GM11168 (cell line): ENCODE results near the gene FERMT1.
"Not testable (repeated sequence)": the region's sequence is repeated elsewhere in the genome, so short reads cannot be mapped to it uniquely, and the experiment has no call there.

Source experiments
- in situ Hi-C: fragments of 300-500 bp; cut with MboI; formaldehyde crosslinking; loops from one replicate; pipeline ENCODE4 v1.12.0; 2022; ENCODE audit warnings: low sequenced_read_pairs; ENCODE audit not compliant: unreplicated experiment

The FERMT1 gene

GRCh38 chr20:6074784-6075183 is 48.0 kb downstream of the FERMT1 start:
- in situ Hi-C loops = no loop called here

- in situ Hi-C loops = no loop called here
These were observed 48.7 kb downstream of the FERMT1 start for GRCh38 chr20:6074145-6074561.

DNA sequence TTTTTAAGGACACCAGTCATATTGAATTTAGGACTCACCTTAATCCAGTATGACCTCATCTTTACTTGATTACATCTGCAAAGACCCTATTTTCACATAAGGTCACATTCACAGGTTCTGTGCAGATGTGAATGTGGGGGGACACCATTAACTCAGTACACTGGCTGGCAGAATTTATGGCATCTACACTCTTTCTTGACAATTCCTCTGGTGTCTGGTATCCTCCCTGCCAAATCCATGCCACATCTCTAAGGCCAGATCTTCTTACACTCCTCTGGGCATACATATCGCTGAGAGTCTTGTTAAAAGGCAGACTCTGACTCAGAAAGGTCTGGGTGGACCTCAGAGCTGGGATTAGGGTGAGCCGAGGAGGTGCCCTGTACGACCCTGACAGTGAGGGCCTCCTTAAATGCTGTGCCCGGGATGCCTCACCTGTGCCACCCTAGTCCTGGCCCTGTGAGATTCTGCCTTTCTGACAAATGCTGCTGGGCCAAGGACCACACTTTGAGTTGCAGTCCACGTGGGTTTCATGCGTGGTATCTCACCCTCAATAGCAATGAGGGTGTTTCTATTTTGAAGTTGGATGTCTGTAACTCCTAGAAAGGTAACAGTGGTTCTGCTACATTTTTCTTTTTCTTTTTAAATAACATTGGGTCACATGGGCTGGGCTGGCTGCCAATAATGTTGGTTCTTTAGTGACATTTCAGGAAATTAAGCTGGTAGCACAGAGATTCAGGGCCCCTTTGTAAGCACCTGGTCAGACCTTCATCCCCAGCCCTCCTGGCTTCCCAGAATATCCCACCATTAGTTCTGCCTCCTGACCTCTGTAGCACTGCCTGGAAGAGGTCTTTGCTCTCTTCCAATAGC is 51.8 kb downstream of the FERMT1 start:
- in situ Hi-C loops = no loop called here

DNA sequence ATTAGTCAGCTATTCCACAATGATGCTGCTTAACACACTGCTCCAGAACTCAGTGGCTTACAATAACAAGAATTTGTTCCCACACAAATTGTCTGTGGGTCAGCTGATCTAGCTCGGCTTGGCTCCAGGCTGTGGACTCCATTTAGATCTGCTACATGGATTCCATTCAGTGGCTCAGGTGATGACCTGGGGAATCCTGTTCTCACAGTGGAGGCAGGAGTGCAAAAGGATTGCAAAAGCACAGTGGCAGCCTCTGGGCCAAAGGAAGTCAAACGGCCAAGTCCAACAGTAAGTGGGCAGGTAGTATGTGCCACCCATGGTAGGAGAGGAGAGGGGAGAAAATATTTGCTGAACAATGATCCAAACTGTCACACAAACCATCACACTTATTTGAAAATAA is 53.2 kb downstream of the FERMT1 start:
- in situ Hi-C loops = no loop called here

DNA sequence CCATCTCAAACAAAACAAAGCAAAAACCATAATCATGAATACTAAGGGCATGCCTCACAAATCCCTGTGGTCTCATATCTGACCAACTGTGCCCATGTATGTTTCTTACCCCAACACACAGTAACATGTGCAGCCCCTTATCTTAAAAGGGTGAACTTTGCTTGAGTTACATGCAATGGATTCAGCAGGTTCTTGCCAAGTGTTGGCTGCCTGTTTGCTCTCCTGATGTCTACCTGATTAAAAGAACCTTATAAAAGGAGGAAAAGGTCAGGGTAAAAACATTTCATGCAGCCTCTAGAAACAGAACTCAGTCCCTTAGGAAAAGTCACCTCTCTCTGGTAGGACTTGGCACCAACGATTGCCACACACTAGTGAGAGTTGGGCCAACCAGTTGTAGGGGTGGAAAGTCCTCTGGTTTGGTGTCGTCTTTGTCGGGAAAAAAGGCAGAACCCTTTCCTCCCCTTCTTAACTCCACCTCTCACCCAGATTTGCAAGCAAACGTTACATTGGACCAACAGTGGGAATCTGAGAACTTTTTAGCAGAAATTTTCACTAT is 55.0 kb downstream of the FERMT1 start:
- in situ Hi-C loops = no loop called here

GRCh38 chr20:6066582-6066981 is 56.2 kb downstream of the FERMT1 start:
- in situ Hi-C loops = no loop called here

GRCh38 chr20:6061544-6061943 is 61.3 kb downstream of the FERMT1 start:
- in situ Hi-C loops = no loop called here

DNA sequence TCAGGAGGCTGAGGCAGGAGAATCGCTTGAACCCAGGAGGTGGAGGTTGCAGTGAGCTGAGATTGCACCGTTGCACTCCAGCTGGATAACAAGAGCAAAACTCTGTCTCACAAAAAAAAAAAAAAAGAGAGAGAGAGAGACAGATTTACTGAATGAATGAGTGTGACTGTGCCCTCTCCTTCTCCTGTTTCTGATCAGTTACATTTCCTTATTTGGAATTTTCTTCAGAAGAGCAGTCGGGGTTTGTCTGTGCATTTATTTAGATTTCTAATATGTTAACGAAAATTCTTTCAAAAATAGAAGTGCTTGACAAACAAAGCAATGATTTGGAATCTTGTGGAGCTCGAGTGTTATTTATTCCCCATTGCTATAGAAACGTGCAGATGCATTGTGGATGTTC is 62.6 kb downstream of the FERMT1 start:
- in situ Hi-C loops = no loop called here

- in situ Hi-C loops = no loop called here
These were observed 64.0 kb downstream of the FERMT1 start for GRCh38 chr20:6058684-6059295.

DNA sequence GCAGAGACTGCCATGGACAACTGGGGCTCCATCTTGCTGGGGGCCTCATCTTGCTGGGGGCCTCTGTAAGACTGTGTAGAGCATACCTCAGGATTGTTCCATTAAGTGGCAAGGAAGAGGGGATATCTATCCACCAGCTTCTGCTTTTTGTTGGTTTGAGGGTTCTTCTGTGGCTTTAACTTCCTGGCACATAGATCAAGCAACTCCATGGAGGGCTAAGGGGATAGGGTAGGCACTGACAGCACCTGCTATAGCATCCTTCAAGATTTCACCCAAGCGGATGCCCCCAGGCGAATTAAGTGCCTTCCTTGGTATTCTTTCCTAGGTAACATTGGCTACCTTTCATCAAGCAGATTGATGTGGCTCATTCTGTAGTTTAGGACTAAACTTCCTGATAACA is 65.1 kb downstream of the FERMT1 start:
- in situ Hi-C loops = no loop called here

DNA sequence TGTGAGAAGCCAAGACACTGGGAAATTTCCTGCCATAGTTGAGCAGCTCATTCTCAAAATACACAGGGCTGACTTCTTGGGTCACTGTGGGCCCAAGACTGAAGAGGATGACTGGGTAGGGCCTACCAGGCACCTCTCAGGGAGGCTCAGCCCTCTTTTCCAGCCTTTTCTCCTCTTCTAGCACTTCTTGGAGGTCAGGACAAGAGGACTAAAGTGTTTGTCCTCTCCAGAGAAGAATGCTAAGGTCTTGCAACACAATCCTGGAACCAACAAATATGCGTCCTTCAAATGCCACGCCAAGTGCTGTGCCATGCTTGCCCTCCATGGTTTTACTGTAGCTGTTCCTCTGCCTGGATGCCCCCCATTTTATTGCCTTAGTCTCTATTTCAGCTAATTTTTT is 65.7 kb downstream of the FERMT1 start:
- in situ Hi-C loops = no loop called here

DNA sequence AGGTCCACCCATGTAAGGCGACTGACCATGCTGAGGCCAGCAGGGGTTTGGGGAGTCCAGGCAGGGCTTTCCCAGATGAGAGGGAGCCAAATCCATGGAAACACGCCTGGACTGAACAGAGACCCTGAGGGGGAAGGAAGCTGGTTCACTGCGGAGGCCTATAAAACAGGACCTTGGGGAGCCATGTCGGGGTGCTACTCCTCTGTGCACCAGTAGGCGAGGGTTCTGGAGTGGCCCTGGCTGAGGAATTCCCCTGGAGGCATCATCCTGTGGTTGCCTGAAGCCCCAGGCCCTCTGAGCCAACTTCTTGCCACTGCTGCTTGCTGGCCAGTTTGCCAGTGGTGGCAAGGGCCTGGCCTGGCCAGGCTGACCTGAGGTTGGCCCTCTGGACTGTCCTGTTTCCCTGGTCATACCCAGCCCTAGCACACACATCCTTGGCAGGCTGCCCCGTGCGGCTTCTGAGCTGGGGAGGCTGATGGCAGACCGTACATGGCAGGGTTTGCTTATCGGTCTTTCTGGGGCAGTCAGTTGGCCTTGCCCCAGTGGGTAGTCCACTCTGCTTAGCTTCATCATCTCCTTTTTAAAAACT is 66.8 kb downstream of the FERMT1 start:
- in situ Hi-C loops = no loop called here

DNA sequence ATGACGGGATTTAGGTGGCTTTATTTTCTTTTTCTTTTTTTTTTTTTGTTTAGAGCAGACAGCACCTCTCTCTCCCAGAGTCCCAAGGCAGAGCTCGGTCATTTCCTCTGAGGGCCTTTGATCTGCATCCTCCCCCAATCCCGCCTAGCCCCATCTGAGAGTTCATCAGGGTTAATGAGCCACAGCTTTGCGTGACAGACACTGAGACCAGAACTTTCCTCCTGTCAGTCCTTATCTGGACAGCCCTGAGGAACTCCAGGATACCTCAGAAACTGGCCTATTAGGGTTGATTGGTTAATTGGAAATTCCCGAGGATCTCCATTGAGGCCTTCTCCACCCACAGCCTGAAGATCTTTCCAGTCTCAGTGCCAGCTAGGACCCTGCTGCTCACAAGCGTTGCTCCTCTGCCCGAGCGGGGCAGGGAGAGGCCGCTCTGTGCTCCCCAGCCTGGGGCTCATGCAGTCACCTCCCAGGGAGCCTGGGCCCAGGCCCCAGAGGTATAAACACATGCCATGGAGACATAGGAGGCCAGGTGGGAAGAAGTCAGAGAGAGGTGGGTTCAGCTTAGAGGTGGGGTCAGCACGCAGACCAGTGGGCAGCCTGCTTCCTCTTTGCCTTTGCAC is 67.6 kb downstream of the FERMT1 start:
- in situ Hi-C loops = no loop called here

DNA sequence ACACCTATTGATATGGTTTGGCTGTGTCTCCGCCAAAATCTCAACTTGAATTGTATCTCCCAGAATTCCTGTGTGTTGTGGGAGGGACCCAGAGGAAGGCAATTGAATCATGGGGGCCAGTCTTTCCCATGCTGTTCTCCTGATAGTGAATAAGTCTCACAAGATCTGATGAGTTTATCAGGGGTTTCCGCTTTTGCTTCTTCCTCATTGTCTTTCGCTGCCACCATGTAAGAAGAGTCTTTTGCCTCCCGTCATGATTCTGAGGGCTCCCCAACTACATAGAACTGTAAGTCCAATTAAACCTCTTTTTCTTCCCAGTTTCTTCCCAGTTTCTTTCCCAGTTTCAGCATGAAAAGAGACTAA is 68.2 kb downstream of the FERMT1 start:
- in situ Hi-C loops = not testable (repeated sequence)

DNA sequence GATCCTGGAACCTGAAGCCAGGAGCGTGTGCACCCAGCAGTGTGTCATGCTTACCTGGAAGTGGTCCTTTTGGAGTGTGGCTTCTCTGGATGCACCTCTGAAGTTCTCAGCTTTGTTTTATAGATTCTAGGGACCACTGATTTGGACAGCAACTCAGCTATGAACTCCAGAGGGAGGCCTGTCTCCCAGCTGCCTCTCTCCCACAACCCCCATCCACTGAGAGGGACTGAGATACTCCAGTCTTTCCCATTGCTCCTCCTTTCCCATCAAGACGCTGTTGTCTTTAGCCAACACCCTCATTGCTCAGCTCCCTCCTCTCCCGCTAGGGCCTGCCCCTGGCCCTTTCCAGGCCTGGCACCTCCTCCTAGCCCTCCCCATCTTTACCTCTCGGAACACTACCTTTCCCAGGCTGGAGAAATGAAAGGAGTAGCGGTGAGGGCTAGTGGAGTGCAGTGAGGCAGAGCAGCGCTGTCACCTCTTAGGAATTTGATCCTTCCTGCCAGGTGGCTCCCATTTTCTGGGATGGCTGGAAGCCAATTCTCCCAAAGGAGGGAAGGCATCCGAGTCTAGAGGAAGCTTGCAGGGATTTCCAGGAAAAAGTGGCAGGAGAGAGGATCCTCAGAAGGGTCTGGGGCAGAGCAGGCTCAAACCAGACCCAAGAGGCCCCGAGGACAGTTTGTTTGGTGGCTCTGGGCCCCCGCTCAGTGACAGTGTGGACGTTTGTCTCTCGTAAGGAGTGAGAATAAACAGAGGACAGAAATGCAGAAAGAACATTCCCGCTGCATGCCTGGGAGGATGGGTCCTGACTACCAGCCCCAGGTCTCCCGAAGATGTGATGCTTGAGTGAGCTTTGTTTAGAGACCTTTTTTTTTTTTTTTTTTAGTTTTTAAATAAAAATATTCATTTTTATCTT is 68.8 kb downstream of the FERMT1 start, which contains the start of gene LRRN4:
TSS of gene LRRN4 (minus strand) at position 285 of the 913 bp plus-strand sequence. CDS start 1,261 bp downstream, outside the sequence.
- in situ Hi-C loops = no loop called here

GRCh38 chr20:6053064-6053775 is 69.6 kb downstream of the FERMT1 start:
- in situ Hi-C loops = no loop called here

GRCh38 chr20:6051505-6051904 is 71.3 kb downstream of the FERMT1 start:
- in situ Hi-C loops = no loop called here

DNA sequence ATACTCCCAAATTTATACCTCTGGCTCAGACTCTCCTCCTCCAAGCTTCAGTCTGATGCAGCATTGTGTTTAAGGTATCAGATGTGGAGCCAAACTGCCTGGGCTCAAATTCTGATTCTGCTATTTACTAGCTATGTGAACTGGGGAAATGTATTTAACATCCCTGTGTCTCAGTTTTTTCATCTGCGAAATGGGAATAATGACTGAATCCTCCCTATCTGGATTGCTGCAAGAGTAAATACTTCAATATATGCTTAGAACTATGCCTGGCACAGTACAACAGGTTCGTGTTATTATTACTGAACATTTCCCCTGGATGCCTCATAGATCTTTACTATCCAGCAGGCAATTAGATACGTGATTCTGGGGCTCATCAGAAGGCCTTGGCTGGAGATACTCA is 74.4 kb downstream of the FERMT1 start:
- in situ Hi-C loops = no loop called here

DNA sequence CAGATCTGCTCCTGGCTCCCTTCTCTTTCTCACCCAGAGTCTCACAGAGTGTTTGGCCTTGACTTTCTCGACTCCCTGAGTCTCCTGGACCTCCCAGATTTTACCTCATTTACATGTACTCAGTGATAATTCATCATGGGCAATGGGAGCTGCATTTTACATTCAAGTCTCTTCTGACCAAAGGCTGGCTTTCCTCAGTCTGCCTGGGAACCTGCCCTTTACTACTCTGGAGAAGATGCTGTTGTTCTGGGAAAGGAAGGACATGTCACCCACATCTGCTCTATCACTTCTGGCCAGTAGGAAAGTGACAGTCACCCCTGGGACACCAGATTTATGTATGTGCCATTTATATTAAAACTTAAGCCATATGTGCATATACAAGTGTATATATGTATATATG is 76.4 kb downstream of the FERMT1 start:
- in situ Hi-C loops = no loop called here
